Cardiac septum (tissue), 1 donor: ENCODE results near the gene IL15RA. TPM values are rescaled to one million over a fixed set of nuclear protein-coding genes. Genes with fewer than 3 reads are reported as not detected.
"Not testable (repeated sequence)": the region's sequence is repeated elsewhere in the genome, so short reads cannot be mapped to it uniquely, and the experiment has no call there.

Experiments used
- DNase-seq: peaks from one replicate; pipeline ENCODE4 v3.0.0-alpha.2; 2020; ENCODE audit warnings: low spot score
- intact Hi-C: fragments of 100-400 bp; cut with DNase I; formaldehyde crosslinking; loops from one replicate; pipeline ENCODE4 v1.14.0; 2022
- total RNA-seq: library from RNA; stranded (reverse); fragmentation: NEBNext Ultra II Directional; extraction: Animal tissue kit (Norgen Biotek cat#: 25700); gene quantifications from one replicate; pipeline ENCODE4 v1.2.1, GENCODE V29; 2021
- donor health status: DM: no; HTN: no; CAD: no.

The IL15RA gene
- total RNA-seq, 1 donor from 2014 or later: 3.9 TPM

DNA sequence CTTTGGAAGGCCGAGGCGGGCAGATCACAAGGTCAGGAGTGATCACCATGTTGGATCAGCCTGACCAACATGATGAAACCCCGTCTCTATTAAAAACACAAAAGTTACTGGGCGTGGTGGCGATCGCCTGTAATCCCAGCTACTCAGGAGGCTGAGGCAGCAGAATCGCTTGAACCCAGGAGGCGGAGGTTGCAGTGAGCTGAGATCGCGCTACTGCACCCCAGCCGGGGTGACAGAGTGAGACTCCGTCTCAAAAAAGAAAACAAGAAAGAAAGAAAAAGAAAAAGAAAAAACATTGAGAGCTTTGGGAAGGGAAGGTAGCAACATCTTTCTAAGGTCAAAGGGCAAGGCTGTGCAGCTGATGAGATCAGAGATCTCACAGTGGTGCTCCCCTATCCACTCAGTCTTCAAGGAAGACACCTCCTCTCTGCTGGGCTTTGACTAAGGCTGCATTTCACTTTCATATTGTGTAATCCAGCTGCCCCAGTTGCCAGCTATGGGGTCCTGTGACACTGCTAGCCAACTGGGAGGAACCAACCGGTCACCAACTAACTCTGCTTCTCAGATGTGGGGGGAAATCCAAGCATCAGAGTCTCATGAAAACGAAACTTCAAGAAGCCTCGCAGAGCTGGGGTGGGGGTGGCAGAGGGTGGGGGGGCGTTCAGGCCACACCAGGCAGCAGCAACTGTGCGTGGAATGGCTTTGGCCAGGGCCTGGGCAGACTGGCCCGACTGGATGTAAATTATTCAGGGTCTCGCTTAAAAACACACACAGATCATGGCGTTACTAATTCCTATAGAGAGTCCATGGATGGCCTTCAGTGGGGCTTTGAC, 1.5 kb downstream of the IL15RA start:
- DNase-seq: no peak
- intact Hi-C loops: loop anchor here (2.0 kb wide), 1 partner anchor 29 kb away; no protein-coding TSS in a partner anchor

GRCh38 chr10:5973069-5973468, 4.3 kb downstream of the IL15RA start:
- no peak for DNase-seq
- intact Hi-C loops: loop anchor here (2.0 kb wide), 1 partner anchor 80 kb away; no protein-coding TSS in a partner anchor

DNA sequence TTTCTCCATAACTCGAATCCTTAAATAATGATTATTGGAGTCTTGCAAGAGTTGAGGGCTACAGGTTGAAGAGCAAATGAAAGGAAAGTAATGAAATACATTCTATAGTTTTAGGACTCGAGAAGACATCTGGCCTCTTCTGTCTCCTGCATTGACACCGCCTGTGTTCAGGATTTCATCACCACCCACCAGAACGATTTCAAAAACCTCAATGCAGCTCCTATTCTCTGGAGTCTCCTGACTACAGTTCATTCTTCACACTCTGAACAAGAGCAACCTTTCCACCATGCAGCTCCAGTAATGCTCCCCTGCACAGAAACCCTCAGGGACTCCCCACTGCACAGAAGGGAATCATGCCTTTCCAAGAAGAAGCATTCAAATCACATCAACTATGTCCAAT, 5.5 kb downstream of the IL15RA start:
- DNase-seq: no peak
- intact Hi-C loops: loop anchor here (2.0 kb wide), 1 partner anchor 81 kb away; no protein-coding TSS in a partner anchor

DNA sequence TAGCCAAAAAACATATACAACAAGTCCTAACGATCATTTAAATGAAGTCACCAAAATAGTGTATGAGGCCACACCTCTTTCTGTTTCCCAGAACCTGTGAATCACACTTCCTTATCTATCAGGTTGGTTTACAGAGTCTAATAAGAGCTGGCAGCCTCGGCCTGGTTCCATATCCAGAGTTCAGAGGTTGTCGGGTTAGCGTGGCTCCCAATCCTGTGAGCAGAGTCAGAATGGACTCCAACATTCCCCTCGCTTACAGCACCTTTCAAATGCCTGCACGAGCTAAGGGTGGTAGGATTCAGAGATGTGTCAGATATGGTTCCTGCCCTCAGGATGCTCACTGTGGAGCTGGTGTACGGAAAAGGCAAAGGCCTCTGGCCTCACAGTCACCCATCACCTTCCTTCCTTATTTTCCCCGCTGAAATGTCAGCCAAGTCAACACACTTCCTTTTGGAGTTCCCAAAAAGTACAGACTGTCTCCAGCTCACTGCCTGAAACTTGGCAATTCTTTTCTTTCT, 6.0 kb downstream of the IL15RA start:
- intact Hi-C loops: no loop called here
- peak; percentile 71 for DNase-seq

- intact Hi-C loops: no loop called here
- no peak for DNase-seq
Observed at GRCh38 chr10:5970527-5970926, 6.8 kb downstream of the IL15RA start.

DNA sequence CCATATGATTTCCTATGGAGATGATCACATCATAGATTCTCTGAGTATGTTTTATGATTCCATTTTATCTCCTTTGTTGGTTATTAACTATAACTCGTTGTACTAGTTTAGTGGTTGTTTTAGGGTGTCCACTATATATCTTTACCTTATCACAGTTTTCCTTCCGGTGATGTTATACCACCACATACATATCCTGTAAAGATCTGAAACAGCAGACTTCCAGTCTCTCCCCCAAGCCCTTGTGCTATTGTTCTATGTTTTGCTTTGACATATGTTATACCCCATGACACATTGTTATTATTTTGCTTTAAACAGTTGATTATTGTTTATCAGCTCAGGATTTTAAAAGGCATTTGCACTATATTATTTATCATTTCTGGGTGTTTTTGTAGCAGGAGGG, 7.3 kb downstream of the IL15RA start:
- intact Hi-C loops: no loop called here
- no peak for DNase-seq

GRCh38 chr10:5968681-5969453, 8.5 kb downstream of the IL15RA start:
- intact Hi-C loops: no loop called here
- DNase-seq: peak; percentile 29

DNA sequence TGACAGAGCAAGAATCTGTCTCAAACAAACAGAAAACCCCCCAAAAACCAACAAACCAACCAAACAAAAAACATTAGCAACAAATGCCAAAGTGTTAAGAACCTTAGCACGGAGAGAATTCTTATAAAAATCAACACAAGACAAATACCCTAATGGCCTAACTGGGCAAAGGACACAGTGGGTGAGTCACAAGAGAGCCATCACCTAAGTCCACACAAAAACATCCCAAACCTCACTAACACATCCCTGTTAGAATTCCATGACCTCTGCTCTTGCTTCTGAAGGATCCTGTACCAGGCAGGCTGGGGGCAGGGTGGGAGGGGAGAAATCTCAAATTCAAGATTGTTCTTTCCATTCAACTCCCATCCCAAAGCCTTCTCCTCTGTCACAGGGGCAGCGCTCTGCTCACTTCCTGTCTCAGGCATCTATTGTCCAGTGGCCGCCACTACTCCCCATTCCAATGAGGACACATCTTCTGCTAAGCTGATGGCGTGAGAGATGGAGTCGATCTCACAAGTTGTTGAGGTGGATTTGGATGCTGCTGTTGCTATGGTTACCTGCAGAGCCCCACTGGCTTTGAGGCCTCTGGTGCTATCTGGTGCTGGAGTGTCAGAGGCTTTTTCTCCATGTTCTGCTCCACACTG, 9.2 kb downstream of the IL15RA start:
- DNase-seq: peak; percentile 38
- intact Hi-C loops: no loop called here

GRCh38 chr10:5965266-5965665, 12.1 kb downstream of the IL15RA start:
- peak; percentile 5 for DNase-seq
- intact Hi-C loops: no loop called here

DNA sequence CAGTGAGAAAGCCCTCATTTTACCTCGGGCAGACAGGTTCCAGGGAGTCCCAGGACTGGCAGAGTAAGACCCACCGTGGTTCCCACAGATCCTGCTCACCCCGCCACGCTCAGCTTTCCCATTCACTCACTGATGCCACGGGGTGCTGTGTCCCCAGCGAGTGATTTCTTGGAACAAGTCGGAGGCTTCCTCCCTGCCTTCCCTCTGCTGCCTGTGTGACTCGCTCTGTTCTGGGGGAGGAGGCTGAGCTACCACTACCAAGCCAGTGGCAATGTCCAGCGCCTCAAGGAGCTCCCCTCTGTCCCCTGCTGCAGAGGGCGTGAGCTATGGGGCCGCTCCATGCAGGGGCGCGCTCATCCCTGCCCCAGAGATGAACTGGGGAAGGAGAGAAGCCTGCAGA, 12.6 kb downstream of the IL15RA start:
- intact Hi-C loops: no loop called here

DNA sequence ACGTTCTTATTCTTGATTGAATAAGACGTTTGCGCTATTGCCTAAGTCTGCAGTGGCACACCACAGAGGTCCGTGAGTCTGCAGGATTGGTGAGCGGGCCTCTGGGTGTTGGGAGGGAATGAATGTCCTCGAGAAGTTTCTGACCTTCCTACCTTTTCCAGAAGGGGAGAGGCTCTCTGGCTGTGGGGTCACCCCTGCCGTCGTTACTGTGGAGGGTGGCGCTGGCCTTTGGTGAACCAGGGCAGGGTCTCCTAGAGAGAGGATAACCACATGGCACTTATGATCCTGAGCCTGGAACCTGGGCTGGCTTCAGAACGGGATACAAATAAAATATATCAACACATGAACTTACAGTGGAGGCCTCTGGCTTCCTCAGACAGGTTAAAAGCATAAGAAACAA, 13.8 kb downstream of the IL15RA start:
- intact Hi-C loops: no loop called here
- peak; percentile 47 for DNase-seq

More for the DNA sequence above, 12.6 kb downstream of the IL15RA start:
- peak; percentile 72 for DNase-seq

DNA sequence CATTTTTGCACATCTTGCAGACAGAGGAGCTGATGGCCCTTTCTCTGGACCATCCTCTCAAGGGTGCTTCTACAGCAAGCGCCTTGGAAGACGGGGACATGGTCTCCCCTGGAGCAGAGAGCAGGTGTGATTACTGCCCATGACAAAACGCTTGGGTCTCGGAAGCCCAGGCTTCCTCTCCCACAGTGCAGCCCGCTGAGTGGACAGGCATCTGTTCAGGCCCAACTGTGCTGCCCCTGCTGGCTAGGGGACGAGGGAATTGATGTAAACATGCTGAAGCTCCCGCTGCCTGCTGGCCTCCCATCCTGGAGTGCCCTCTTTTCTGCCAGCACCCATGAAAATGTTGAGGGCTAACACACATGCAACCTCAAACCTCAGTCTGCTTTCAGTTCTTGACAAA, 14.3 kb downstream of the IL15RA start:
- DNase-seq: peak; percentile 59

GRCh38 chr10:5962358-5962940, 14.9 kb downstream of the IL15RA start:
- intact Hi-C loops: not testable (repeated sequence)
- peak; percentile 68 for DNase-seq

More for the DNA sequence above, 14.3 kb downstream of the IL15RA start:
- intact Hi-C loops: no loop called here

DNA sequence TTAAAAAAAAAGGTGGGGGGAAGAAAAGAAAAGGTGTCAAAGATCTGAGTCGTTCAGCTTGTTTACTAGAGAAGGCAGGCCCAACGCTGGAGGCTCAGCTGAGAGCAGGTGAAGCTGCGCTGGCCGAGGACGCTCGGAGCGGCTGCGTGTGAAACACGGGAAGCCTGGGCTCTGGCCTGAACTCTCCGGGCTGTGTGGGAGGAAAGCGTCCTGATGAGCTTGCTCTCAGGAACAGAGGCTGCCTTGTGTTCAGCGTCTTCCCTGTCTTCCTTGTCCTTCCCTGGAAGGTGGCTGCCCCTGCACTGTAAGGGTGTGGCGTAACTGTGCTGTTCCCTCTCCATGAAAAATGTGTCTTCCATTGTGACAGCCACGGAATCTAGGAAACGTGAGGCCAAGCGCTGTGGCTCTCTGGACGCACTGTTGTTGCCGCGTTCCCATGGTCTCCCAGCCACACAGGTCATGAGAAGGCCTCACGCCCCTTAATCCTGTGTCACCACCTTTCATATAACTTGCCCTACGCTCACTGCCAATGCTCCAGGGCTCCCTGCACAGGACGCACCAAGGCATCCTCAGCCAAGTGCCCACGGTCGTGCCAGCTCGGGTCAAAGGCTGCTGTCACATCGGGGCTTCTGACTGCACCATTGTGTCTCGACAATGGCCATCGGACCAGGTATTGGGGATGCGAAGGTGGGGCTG, 15.8 kb downstream of the IL15RA start:
- intact Hi-C loops: no loop called here
- peak; percentile 72 for DNase-seq

DNA sequence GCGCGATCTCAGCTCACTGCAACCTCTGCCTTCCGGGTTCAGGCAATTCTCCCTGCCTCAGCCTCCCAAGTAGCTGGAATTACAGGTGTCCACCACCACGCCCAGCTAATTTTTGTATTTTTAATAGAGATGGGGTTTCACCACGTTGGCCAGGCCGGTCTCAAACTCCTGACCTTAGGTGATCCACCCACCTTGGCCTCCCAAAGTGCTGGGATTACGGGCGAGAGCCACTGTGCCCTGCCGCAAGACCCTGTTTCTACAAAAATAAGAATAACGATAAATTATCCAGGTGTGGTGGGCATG, 16.4 kb downstream of the IL15RA start:
- peak; percentile 19 for DNase-seq

DNA sequence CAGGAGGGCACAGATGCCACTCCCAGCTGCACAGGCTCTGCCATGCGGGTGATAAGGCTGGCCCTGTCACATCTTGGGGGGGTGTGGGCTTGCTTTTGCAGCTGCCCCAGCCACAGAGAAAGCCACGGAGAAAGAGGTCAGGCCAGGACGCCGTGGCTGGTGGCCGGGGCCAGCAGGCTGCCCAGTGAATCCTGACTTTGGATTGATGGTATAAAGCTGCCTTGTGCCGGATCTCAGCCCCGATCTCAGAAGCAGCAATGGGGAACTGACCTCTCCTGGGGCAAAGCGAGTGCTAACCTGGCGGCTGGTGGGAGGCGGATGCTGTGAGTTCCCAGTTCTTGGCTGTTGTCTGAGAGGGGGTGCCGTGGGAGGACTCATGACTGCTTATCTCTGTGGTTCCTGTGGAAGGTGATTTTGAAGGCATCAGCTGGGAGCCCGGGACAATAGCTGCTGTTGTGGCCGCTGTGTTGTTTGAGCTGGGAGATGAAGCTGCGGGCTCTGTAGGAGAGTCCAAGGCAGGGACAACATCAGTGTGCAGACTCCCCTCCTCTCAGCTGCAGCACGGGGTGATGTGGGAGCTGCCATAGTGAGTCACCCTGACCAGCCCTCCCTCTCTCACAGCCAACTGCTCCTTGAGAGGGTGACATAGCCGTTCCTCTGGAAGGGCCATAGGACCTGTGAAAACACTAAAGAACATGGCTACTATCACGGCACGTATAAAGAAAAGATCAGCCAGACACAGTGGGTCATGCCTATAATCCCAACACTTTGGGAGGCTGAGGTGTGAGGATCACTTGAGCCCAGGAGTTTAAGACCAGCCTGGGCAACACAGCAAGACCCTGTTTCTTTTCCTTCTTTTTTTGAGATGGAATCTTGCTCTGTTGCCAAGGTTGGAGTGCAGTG, 17.0 kb downstream of the IL15RA start:
- DNase-seq: peak; percentile 56
- intact Hi-C loops: no loop called here

More for the DNA sequence above, 16.4 kb downstream of the IL15RA start:
- intact Hi-C loops: not testable (repeated sequence)

DNA sequence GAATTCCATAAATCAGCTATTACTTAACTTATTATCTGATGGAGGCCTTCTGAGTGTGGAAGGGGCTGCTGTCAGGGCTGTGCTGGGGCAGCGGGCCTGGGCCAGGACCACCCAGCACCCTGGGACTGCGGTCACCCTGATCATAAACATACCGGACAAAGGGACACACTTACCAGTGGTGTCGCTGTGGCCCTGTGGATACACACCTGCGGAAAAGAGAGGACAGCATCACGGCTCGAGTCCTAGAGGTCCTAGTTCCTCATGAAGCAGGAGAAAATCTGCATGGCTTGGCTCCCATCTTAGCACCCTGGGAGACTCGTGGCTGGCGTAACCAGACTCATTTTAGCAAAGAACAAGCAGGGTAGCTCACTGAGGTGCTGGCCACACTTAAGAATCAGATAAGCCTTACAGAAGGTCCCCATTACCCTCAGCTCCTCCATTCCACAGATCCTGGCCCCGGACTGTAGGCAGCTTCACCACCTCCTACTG, 17.7 kb downstream of the IL15RA start:
- DNase-seq: peak; percentile 46

DNA sequence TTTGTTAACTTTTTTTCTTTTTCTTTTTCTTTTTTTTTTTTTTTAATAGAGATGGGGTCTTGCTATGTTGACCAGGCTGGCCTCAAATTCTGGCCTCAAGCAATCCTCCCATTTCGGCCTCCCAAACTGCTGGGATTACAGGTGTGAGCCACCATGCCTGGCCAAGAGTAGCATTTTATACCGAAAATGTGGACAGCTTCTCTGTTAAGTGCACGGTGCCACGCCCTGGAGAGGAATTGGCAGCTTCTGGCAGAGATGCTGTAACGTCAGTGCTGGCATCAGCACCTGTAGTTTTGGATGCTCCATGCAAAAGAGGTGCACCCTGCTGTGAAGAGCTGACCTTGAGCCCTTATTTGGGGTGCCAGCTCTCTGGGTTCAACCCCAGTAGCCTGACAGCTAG, 18.2 kb downstream of the IL15RA start:
- peak; percentile 22 for DNase-seq
- intact Hi-C loops: no loop called here

More for the DNA sequence above, 17.7 kb downstream of the IL15RA start:
- intact Hi-C loops: no loop called here
